CD4-positive, CD25-positive, alpha-beta regulatory T cell (primary cell): ENCODE measurements around the gene GNAL. TPM values are rescaled to one million over a fixed set of nuclear protein-coding genes. Genes with fewer than 3 reads are reported as not detected.
"Not testable (repeated sequence)": the region's sequence is repeated elsewhere in the genome, so short reads cannot be mapped to it uniquely, and the experiment has no call there.

ENCODE experiments used
- ATAC-seq, 2 donors: fragments of 150-1000 bp; cut with Tn5 transposase; one replicate each; pipeline ENCODE4 v1.10.0; 2021; ENCODE audit warnings: low read depth in 2 of 2, moderate number of reproducible peaks in 2 of 2, moderate library complexity in 1 of 2
- DNase-seq, 3 donors: peaks; one replicate each; pipeline versions ENCODE4 v3.0.0 to v3.0.0-alpha.2; 2012 to 2022; ENCODE audit warnings: mixed read lengths in 1 of 3
- H3K27ac ChIP-seq: one replicate; pipeline ENCODE4 v1.7.0; 2013; ENCODE audit warnings: mild to moderate bottlenecking, low read length; ENCODE audit not compliant: insufficient read depth, poor library complexity, severe bottlenecking
- H3K27me3 ChIP-seq: one replicate; pipeline ENCODE4 v1.7.0; 2013; ENCODE audit warnings: low read length; ENCODE audit not compliant: control insufficient read depth, insufficient read depth
- H3K36me3 ChIP-seq: one replicate; pipeline ENCODE4 v1.7.0; 2013; ENCODE audit warnings: mild to moderate bottlenecking, low read length, moderate library complexity; ENCODE audit not compliant: control insufficient read depth, insufficient read depth
- H3K4me1 ChIP-seq: 2 replicates; pipeline ENCODE4 v1.7.0; 2013; ENCODE audit warnings: mild to moderate bottlenecking, low read length; ENCODE audit not compliant: insufficient read depth, control insufficient read depth, poor library complexity, severe bottlenecking
- H3K4me3 ChIP-seq: one replicate; pipeline ENCODE4 v1.7.0; 2013; ENCODE audit warnings: low read depth, mild to moderate bottlenecking, low read length, moderate library complexity
- H3K9me3 ChIP-seq, 2 experiments: 1 replicate in 1 of 2; 2 replicates in 1 of 2; pipeline ENCODE4 v1.7.0; 2013; ENCODE audit warnings: low read length in 2 of 2, mild to moderate bottlenecking in 1 of 2, moderate library complexity in 1 of 2; ENCODE audit not compliant: control insufficient read depth in 2 of 2
- H3K27ac Mint-ChIP-seq, 3 donors: one replicate each; pipeline ENCODE4 v1.8.0; 2020 to 2022; ENCODE audit warnings: mild to moderate bottlenecking in 3 of 3, mixed read lengths in 3 of 3, moderate library complexity in 2 of 3
- H3K27me3 Mint-ChIP-seq: one replicate; pipeline ENCODE4 v1.8.0; 2022; ENCODE audit warnings: mild to moderate bottlenecking, mixed read lengths
- H3K36me3 Mint-ChIP-seq: one replicate; pipeline ENCODE4 v1.8.0; 2020; ENCODE audit warnings: mixed read lengths
- H3K4me1 Mint-ChIP-seq, 4 donors: one replicate each; pipeline ENCODE4 v1.8.0; 2020 to 2022; ENCODE audit warnings: mixed read lengths in 4 of 4, mild to moderate bottlenecking in 1 of 4
- H3K4me3 Mint-ChIP-seq, 4 donors: one replicate each; pipeline ENCODE4 v1.8.0; 2020 to 2022; ENCODE audit warnings: mild to moderate bottlenecking in 4 of 4, mixed read lengths in 4 of 4, moderate library complexity in 3 of 4
- H3K9me3 Mint-ChIP-seq, 7 donors: one replicate each; pipeline ENCODE4 v1.8.0; 2020 to 2022; ENCODE audit warnings: mixed read lengths in 7 of 7, mild to moderate bottlenecking in 3 of 7, moderate library complexity in 2 of 7
- polyA plus RNA-seq, 4 donors: library from polyadenylated mRNA; unstranded; fragments of 300-500 nt; fragmentation: Illumina TruSeq; gene quantifications; one replicate each; pipeline ENCODE4 v1.2.3, GENCODE V29; 2021
- total RNA-seq: library from RNA; stranded (reverse); gene quantifications from one replicate; pipeline ENCODE4 v1.2.3, GENCODE V29; 2022

Gene GNAL
- total and polyA plus RNA-seq, 5 donors from 2014 or later: 0.05 to 0.76 (median 0.09) TPM; not detected in 2

DNA sequence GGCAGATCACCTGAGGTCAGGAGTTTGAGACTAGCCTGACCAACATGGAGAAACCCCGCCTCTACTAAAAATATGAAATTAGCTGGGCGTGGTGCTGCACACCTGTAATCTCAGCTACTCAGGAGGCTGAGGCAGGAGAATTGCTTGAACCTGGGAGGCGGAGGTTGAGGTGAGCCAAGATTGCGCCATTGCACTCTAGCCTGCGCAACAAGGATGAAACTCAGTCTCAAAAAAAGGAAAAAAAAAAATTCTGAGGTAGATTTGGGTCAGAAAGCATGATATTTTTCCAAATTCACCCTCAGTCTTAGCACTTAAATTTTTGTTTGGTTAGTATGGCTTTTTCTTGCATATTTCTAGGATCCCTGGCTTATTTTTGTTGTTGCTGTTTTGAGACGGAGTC, 165.5 kb downstream of the GNAL start:
- ATAC-seq, H3K9me3 Mint-ChIP-seq, H3K27ac ChIP-seq, H3K27ac Mint-ChIP-seq, DNase-seq, H3K4me3 ChIP-seq, H3K9me3 ChIP-seq, H3K36me3 Mint-ChIP-seq, H3K36me3 ChIP-seq, H3K27me3 ChIP-seq: not testable (repeated sequence)
- Mint-ChIP-seq H3K4me3 (peak overlapping the region in 3 of 4 donors; percentile 38 to 64 (median 46)), H3K27me3 (peaks cover 18% of the 10 kb centered on the region), H3K4me1 (peaks cover 6 to 59% (median 39%) of the 10 kb centered on the region in 4 donors)
- peaks cover 38% of the 10 kb centered on the region for H3K4me1 ChIP-seq

GRCh38 chr18:11857177-11857887, 168.3 kb downstream of the GNAL start:
- Mint-ChIP-seq H3K4me3 (no peak overlapping the region), H3K27ac (no peak overlapping the region), H3K27me3 (no peaks in the 10 kb centered on the region), H3K36me3 (peaks cover 7% of the 10 kb centered on the region), H3K9me3 (no peaks in the 10 kb centered on the region), H3K4me1 (peaks cover 3 to 37% (median 27%) of the 10 kb centered on the region in 4 donors)
- no peak for DNase-seq
- Histone ChIP-seq H3K9me3 (no peaks in the 10 kb centered on the region), H3K27ac (no peak overlapping the region), H3K4me1 (peaks cover 21% of the 10 kb centered on the region), H3K4me3 (no peak overlapping the region), H3K27me3 (no peaks in the 10 kb centered on the region), H3K36me3 (peaks cover 3% of the 10 kb centered on the region)
- ATAC-seq: peak in 1 of 2 donors; percentile 28

DNA sequence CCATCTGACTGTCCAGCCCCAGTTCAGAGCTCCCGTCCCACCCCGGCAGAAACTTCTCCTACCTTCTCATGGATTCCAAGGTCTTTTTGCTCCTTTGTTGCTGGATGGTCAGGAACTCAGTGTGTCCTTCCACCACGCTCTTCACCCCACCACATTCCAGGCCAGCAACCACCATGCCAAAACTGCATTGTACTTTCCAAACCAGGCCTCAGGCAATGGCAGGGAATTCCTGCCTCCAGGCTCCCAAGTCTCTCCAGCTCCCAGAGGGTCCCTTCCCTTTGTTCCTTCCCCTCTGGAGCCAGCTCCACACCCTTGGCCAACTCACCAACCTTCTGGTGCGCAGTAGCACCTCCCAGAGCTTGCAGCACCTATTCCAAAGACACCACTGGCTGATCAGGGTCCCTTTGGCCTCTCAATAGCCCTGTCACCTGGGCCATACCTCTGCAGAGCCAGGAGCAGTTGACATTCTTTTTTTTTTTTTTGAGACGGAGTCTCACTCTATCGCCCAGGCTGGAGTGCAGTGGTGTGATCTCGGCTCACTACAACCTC, 170.3 kb downstream of the GNAL start:
- Mint-ChIP-seq H3K9me3 (no peaks in the 10 kb centered on the region), H3K27ac (peak overlapping the region in 1 of 3 donors; percentile 22), H3K4me3 (no peak overlapping the region), H3K4me1 (peaks cover 0 to 19% (median 15%) of the 10 kb centered on the region in 4 donors), H3K36me3 (peaks cover 7% of the 10 kb centered on the region), H3K27me3 (peaks cover 7% of the 10 kb centered on the region)
- Histone ChIP-seq H3K36me3 (peaks cover 3% of the 10 kb centered on the region), H3K27ac (no peak overlapping the region), H3K4me1 (peaks cover 3% of the 10 kb centered on the region), H3K4me3 (no peak overlapping the region), H3K9me3 (no peaks in the 10 kb centered on the region), H3K27me3 (no peaks in the 10 kb centered on the region)
- no peak for DNase-seq
- no peak for ATAC-seq

DNA sequence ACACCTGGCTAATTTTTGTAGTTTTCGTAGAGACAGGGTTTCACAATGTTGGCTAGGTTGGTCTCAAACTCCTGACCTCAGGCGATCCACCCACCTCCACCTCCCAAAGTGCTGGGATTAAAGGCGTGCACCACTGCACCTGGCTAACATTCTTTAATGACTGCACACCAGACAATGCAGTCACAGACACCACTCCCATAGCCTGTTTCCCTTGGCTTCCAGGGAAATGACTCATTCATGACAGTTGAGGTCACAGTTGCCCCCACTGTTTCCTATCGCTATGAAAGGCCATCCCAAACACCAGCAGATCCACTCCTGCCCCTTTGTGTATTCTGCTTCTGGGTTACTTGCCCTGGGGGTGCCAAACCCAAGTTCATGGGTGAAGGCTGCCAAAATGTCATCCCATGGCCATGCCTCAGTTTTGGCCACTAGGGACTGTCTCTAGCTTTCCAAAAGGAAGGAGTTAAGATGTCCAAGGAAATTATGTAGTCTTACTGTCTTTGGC, 170.9 kb downstream of the GNAL start:
- no peak for DNase-seq
- no peaks in the 10 kb centered on the region for H3K9me3 ChIP-seq
- ATAC-seq: no peak
- H3K4me3 ChIP-seq: no peak overlapping the region
- H3K4me1 ChIP-seq: no peaks in the 10 kb centered on the region
- no peak overlapping the region for H3K27ac ChIP-seq
- Mint-ChIP-seq H3K36me3 (peaks cover 4% of the 10 kb centered on the region), H3K4me3 (no peak overlapping the region), H3K27me3 (peaks cover 13% of the 10 kb centered on the region), H3K4me1 (peaks cover 0 to 15% (median 12%) of the 10 kb centered on the region in 4 donors), H3K9me3 (no peaks in the 10 kb centered on the region), H3K27ac (peak overlapping the region in 1 of 3 donors; percentile 36)
- H3K36me3 ChIP-seq: no peaks in the 10 kb centered on the region
- H3K27me3 ChIP-seq: no peaks in the 10 kb centered on the region

DNA sequence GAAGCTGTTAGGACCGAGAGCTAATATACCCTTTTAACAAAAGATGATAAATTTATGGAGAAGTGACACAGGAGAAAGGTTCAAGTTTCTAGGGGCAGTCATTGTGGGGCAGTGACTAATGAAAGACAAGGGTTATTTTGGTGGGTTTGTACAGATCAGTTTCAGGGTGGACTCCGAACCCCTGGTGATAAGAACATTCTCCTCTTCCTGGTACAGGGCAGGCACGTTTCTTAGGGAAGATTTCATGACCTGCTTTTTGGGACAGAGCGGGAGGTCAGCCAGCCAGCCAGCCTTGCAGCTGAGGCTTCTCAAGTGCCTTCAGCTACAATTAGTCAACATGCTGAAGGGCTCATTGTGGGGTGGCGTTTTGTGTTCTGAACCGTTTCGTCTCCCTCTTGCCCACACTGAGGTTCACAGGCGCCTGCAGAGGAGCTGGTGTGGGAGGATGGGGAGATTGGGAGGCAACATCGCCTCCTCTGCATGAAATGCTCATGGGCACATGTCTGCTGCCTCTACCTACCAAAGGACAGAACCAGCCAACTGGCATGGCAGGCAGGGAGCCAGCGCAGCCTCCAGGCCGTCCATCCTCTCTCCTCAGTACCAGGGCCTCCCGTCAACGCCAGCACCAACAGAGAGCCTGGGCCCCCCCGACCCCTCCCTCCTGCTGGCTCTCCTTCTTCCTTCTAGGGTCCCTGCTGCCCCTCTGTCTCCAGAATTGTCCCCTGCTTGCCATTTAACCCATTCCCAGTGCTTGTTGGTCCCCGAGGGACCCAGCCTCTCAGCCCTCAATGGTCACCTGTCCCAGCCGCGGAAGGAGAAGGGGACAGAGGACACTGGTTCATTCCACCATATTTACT, 171.8 kb downstream of the GNAL start:
- no peak for ATAC-seq
- DNase-seq: no peak
- Mint-ChIP-seq H3K36me3 (no peaks in the 10 kb centered on the region), H3K9me3 (no peaks in the 10 kb centered on the region), H3K4me3 (no peak overlapping the region), H3K4me1 (peaks cover 0 to 11% (median 7%) of the 10 kb centered on the region in 4 donors), H3K27ac (no peak overlapping the region), H3K27me3 (peaks cover 16% of the 10 kb centered on the region)
- H3K36me3 ChIP-seq: no peaks in the 10 kb centered on the region
- no peaks in the 10 kb centered on the region for H3K27me3 ChIP-seq
- no peak overlapping the region for H3K4me3 ChIP-seq
- no peak overlapping the region for H3K27ac ChIP-seq
- no peaks in the 10 kb centered on the region for H3K9me3 ChIP-seq
- H3K4me1 ChIP-seq: no peaks in the 10 kb centered on the region

GRCh38 chr18:11861583-11862288, 172.7 kb downstream of the GNAL start:
- H3K4me3 ChIP-seq: no peak overlapping the region
- Mint-ChIP-seq H3K4me1 (peaks cover 0 to 11% (median 7%) of the 10 kb centered on the region in 4 donors), H3K27ac (no peak overlapping the region), H3K27me3 (peaks cover 22% of the 10 kb centered on the region), H3K9me3 (no peaks in the 10 kb centered on the region), H3K36me3 (no peaks in the 10 kb centered on the region), H3K4me3 (no peak overlapping the region)
- DNase-seq (no peak), ATAC-seq (no peak)
- no peaks in the 10 kb centered on the region for H3K9me3 ChIP-seq
- no peaks in the 10 kb centered on the region for H3K4me1 ChIP-seq
- H3K27ac ChIP-seq: no peak overlapping the region
- no peaks in the 10 kb centered on the region for H3K36me3 ChIP-seq
- H3K27me3 ChIP-seq: peaks cover 2% of the 10 kb centered on the region

DNA sequence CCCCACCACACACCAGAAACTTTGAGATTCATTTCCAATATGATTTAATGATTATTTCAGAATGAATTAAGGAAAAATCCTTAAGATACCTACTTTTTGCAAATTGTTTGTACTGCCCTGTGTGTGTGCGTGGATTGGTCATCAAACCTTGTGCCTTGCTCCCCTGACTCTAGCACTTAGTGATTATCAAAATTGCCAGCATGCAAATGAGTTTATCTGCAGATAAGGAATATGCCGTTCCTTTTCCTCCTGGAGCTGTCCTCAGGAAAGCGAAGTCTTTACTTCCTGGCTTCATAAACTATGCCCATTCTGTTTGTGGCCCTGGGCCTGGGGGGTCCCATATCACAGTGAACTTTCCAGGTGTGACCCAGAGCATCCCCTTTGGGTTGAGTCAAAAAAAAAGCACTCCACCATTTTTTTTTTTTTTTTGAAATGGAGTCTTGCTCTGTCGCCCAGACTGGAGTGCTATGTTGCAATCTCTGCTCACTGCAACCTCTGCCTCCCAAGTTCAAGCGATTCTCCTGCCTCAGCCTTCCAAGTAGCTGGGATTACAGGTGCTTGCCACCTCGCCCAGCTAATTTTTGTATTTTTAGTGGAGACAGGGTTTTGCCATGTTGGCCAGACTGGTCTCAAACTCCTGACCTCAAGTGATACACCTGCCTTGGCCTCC, 173.5 kb downstream of the GNAL start:
- Mint-ChIP-seq H3K4me1 (peaks cover 0 to 6% (median 5%) of the 10 kb centered on the region in 4 donors), H3K9me3 (no peaks in the 10 kb centered on the region), H3K27me3 (peaks cover 22% of the 10 kb centered on the region), H3K4me3 (no peak overlapping the region), H3K27ac (no peak overlapping the region), H3K36me3 (no peaks in the 10 kb centered on the region)
- no peaks in the 10 kb centered on the region for H3K36me3 ChIP-seq
- no peaks in the 10 kb centered on the region for H3K9me3 ChIP-seq
- ATAC-seq (no peak), DNase-seq (no peak)
- peaks cover 2% of the 10 kb centered on the region for H3K27me3 ChIP-seq
- no peak overlapping the region for H3K27ac ChIP-seq
- H3K4me1 ChIP-seq: no peaks in the 10 kb centered on the region
- H3K4me3 ChIP-seq: no peak overlapping the region
